IMR-90 (cell line): ENCODE results near the gene TFDP2. TPM values are rescaled to one million over a fixed set of nuclear protein-coding genes. Genes with fewer than 3 reads are reported as not detected.
"Not testable (repeated sequence)": the region's sequence is repeated elsewhere in the genome, so short reads cannot be mapped to it uniquely, and the experiment has no call there.

Source experiments
- ATAC-seq: fragments of 200-7000 bp; cut with Tn5 transposase; 2 replicates; pipeline ENCODE4 v1.9.1; 2020; ENCODE audit warnings: low read depth, mild to moderate bottlenecking, moderate library complexity
- BruUV-seq: library from RNA; stranded (reverse); fragments of 400-500 nt; replicated peaks from 2 replicates; lab custom pipeline; 2021; lab: Mats Ljungman, UMichigan
- CTCF ChIA-PET: fragments of 300-600 bp; formaldehyde crosslinking; extraction: SDS; loops from one replicate; lab custom pipeline; 2021; ENCODE audit warnings: antibody characterized with exemption; lab: Yijun Ruan, JAX
- POLR2A ChIA-PET: fragments of 300-600 bp; sonication (Branson Sonifier 250); formaldehyde crosslinking; loops from one replicate; lab custom pipeline; 2022; ENCODE audit warnings: antibody characterized with exemption; ENCODE audit not compliant: unreplicated experiment; lab: Charles Lee
- DNase-seq: peaks from one replicate; pipeline ENCODE4 v3.0.0; 2013
- H2AFZ ChIP-seq: replicated peaks from 2 replicates; pipeline ENCODE3; 2013; ENCODE audit warnings: low read length, mild to moderate bottlenecking; ENCODE audit not compliant: poor library complexity
- H2AK5ac ChIP-seq: 2 replicates; pipeline ENCODE4 v1.6.1; 2013; ENCODE audit warnings: low read depth, low read length, inconsistent platforms
- H2AK9ac ChIP-seq: replicated peaks from 2 replicates; pipeline ENCODE3; 2013; ENCODE audit warnings: mild to moderate bottlenecking, low read depth, low read length, moderate library complexity; ENCODE audit not compliant: poor library complexity
- H2BK120ac ChIP-seq: 2 replicates; pipeline ENCODE4 v1.6.1; 2013; ENCODE audit warnings: low read depth, low read length, inconsistent platforms
- H2BK15ac ChIP-seq: 3 replicates; pipeline ENCODE4 v1.6.1; 2013; ENCODE audit warnings: low read depth, low read length, inconsistent platforms
- H2BK20ac ChIP-seq: 2 replicates; pipeline ENCODE4 v1.6.1; 2013; ENCODE audit warnings: low read depth, mild to moderate bottlenecking, inconsistent platforms, low read length, moderate library complexity
- H2BK5ac ChIP-seq: 2 replicates; pipeline ENCODE4 v1.6.1; 2013; ENCODE audit warnings: mild to moderate bottlenecking, low read depth, low read length, inconsistent platforms; ENCODE audit not compliant: poor library complexity, severe bottlenecking
- H3K14ac ChIP-seq: replicated peaks from 2 replicates; pipeline ENCODE4 v1.6.1; 2013; ENCODE audit warnings: low read depth, low read length, inconsistent platforms
- H3K18ac ChIP-seq: 2 replicates; pipeline ENCODE4 v1.6.1; 2013; ENCODE audit warnings: low read depth, low read length, control low read depth
- H3K23ac ChIP-seq: 2 replicates; pipeline ENCODE4 v1.6.1; 2013; ENCODE audit warnings: low read depth, low read length, inconsistent platforms
- H3K27ac ChIP-seq: 2 replicates; pipeline ENCODE4 v1.5.1; 2013; ENCODE audit warnings: mild to moderate bottlenecking, control low read depth, low read length; ENCODE audit not compliant: insufficient read depth
- H3K27me3 ChIP-seq: 2 replicates; pipeline ENCODE4 v1.6.1; 2013; ENCODE audit warnings: low read length; ENCODE audit not compliant: control insufficient read depth, insufficient read depth
- H3K36me3 ChIP-seq: 2 replicates; pipeline ENCODE4 v1.6.1; 2013; ENCODE audit warnings: low read length, mixed read lengths; ENCODE audit not compliant: control insufficient read depth, insufficient read depth
- H3K4ac ChIP-seq: 2 replicates; pipeline ENCODE4 v1.6.1; 2013; ENCODE audit warnings: low read depth, low read length, inconsistent platforms
- H3K4me1 ChIP-seq: 2 replicates; pipeline ENCODE4 v1.6.1; 2013; ENCODE audit warnings: low read length, mixed read lengths; ENCODE audit not compliant: control insufficient read depth, insufficient read depth
- H3K4me2 ChIP-seq: 2 replicates; pipeline ENCODE4 v1.6.1; 2013; ENCODE audit warnings: low read depth, mild to moderate bottlenecking, control low read depth, low read length, moderate library complexity
- H3K4me3 ChIP-seq: 2 replicates; pipeline ENCODE4 v1.5.1; 2013; ENCODE audit warnings: low read depth, mild to moderate bottlenecking, control low read depth, low read length, moderate library complexity; ENCODE audit not compliant: insufficient read depth
- H3K56ac ChIP-seq: 2 replicates; pipeline ENCODE4 v1.6.1; 2013; ENCODE audit warnings: low read length, inconsistent platforms; ENCODE audit not compliant: insufficient read depth; ENCODE audit errors: extremely low read depth
- H3K79me1 ChIP-seq, 2 experiments: 2 replicates each; pipeline ENCODE4 v1.6.1; 2013; ENCODE audit warnings: low read length in 2 of 2, inconsistent platforms in 1 of 2, low read depth in 1 of 2
- H3K9ac ChIP-seq: 2 replicates; pipeline ENCODE4 v1.6.1; 2013; ENCODE audit warnings: low read depth, low read length, control low read depth
- H3K9me1 ChIP-seq: 2 replicates; pipeline ENCODE4 v1.6.1; 2013; ENCODE audit warnings: low read length, inconsistent platforms; ENCODE audit not compliant: insufficient read depth
- H3K9me3 ChIP-seq: 2 replicates; pipeline ENCODE4 v1.6.1; 2013; ENCODE audit warnings: low read length; ENCODE audit not compliant: control insufficient read depth, insufficient read depth
- H4K20me1 ChIP-seq: 2 replicates; pipeline ENCODE4 v1.6.1; 2013; ENCODE audit warnings: low read length, inconsistent platforms; ENCODE audit not compliant: insufficient read depth
- H4K5ac ChIP-seq: 2 replicates; pipeline ENCODE4 v1.6.1; 2013; ENCODE audit warnings: mild to moderate bottlenecking, low read depth, low read length, control low read depth
- H4K8ac ChIP-seq, 2 experiments: 2 replicates each; pipeline ENCODE4 v1.6.1; 2013; ENCODE audit warnings: low read depth in 2 of 2, low read length in 2 of 2, control low read depth in 1 of 2, inconsistent platforms in 1 of 2
- H4K91ac ChIP-seq: 2 replicates; pipeline ENCODE4 v1.6.1; 2013; ENCODE audit warnings: low read depth, low read length, inconsistent platforms; ENCODE audit not compliant: insufficient read depth
- WGBS, 2 experiments: methylation state at CpG; one replicate each; pipeline versions ENCODE4 v1.1.5 to v1.1.7; 2013; ENCODE audit warnings: missing lambda C conversion rate in 2 of 2; ENCODE audit not compliant: insufficient read length in 1 of 2; ENCODE audit errors: extremely low coverage in 2 of 2; 5-methylcytosine and 5-hydroxymethylcytosine counted together
- dilution Hi-C: fragments of 300-500 bp; cut with HindIII; formaldehyde crosslinking; loops from one replicate; pipeline ENCODE4 v1.14.3; 2018; ENCODE audit warnings: low sequenced_read_pairs; ENCODE audit not compliant: unreplicated experiment
- in situ Hi-C: fragments of 300-500 bp; cut with MboI; formaldehyde crosslinking; loops from 3 replicates; pipeline ENCODE4 v1.14.3; 2019; ENCODE audit warnings: low sequenced_read_pairs, inconsistent platforms, mixed read lengths
- intact Hi-C: fragments of 100-400 bp; cut with micrococcal nuclease; formaldehyde crosslinking; loops from 2 replicates; pipeline ENCODE4 v1.10.0; 2022
- polyA plus RNA-seq, 3 experiments: library from polyadenylated mRNA; depleted of rRNA; stranded (reverse); fragments of >200 nt; gene quantifications; 2 replicates each; pipeline ENCODE4 v1.2.3, GENCODE V29; 2012; ENCODE audit warnings: low replicate concordance in 1 of 3
- total RNA-seq: library from RNA; depleted of rRNA; stranded (reverse); fragments of >200 nt; gene quantifications from 2 replicates; pipeline ENCODE4 v1.2.3, GENCODE V29; 2012

The TFDP2 gene
- total and polyA plus RNA-seq, 2 of the 4 experiments (the other 2 are of a cell fraction), result 10.7 to 23.7 TPM

GRCh38 chr3:141909986-141910385 lies 239.4 kb downstream of the TFDP2 start:
- H2AK5ac ChIP-seq, ATAC-seq, H3K27ac ChIP-seq, H2BK120ac ChIP-seq, H3K4me2 ChIP-seq, H2BK5ac ChIP-seq, H3K4ac ChIP-seq, H3K14ac ChIP-seq, H2AFZ ChIP-seq, dilution Hi-C loops, BruUV-seq, H4K8ac ChIP-seq, H3K4me3 ChIP-seq, H3K9me3 ChIP-seq, DNase-seq, H2BK15ac ChIP-seq, H2BK20ac ChIP-seq, H3K56ac ChIP-seq, H2AK9ac ChIP-seq, H3K9me1 ChIP-seq, H3K23ac ChIP-seq, H4K91ac ChIP-seq, H4K5ac ChIP-seq, H3K18ac ChIP-seq, H3K9ac ChIP-seq, POLR2A ChIA-PET, H3K4me1 ChIP-seq, H3K27me3 ChIP-seq, H4K20me1 ChIP-seq: not testable (repeated sequence)
- CTCF ChIA-PET, result interaction anchor here (0.6 kb wide), 1 partner anchor 29 kb away, joined by 4 read pairs; no protein-coding TSS in a partner anchor
- WGBS, 2 experiments, result no CpG with 5 or more reads among the region's 4 CpGs
- Histone ChIP-seq H3K36me3 (peaks cover 24% of the 10 kb centered on the region), H3K79me1 (peaks cover 19 to 28% of the 10 kb centered on the region in 2 experiments)
- in situ Hi-C loops, result loop anchor here (10.0 kb wide), 1 partner anchor 315 kb away; no protein-coding TSS in a partner anchor
- intact Hi-C loops, result loop anchor here (5.0 kb wide), 1 partner anchor 333 kb away; no protein-coding TSS in a partner anchor
